NCI-H526 treated with DMSO at 0.1 percent for 48 hours (cell line): ENCODE measurements around the gene CLCN3.
"Not testable (repeated sequence)": the region's sequence is repeated elsewhere in the genome, so short reads cannot be mapped to it uniquely, and the experiment has no call there.

Experiments used
- DNase-seq: peaks from one replicate; lab custom pipeline; 2025; lab: John Stamatoyannopoulos, UW

CLCN3 gene

GRCh38 chr4:169618286-169618685, 2.1 kb upstream of the CLCN3 start:
- no peak for DNase-seq

- no peak for DNase-seq
Measured at GRCh38 chr4:169618986-169619385, 1.4 kb upstream of the CLCN3 start.

DNA sequence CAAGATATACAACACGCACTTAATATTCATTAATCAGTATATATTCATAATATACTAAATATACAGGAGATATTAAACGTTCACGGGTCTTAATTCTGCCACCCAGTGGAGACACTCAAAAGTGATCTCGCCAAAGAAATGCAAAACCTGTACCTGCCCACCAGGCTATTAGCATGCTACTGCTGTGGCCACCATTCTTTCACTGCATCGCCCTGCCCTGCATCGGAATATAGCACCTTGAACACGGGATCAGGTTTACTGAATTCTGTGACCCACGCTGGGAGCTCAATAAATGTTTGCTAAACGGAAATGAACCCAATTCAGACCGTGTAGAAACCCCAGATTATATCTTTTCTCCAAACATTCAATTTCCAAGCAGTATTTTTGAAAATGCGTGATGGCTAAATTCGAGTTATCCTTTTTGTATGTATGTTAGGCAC, 840 bp upstream of the CLCN3 start:
- DNase-seq: peak; percentile 81

- peak; percentile 48 for DNase-seq
Measured at GRCh38 chr4:169620880-169621248, 486 bp downstream of the CLCN3 start.

GRCh38 chr4:169621731-169622492, 1.5 kb downstream of the CLCN3 start:
- no peak for DNase-seq

- no peak for DNase-seq
Measured at GRCh38 chr4:169622566-169622965, 2.2 kb downstream of the CLCN3 start.

DNA sequence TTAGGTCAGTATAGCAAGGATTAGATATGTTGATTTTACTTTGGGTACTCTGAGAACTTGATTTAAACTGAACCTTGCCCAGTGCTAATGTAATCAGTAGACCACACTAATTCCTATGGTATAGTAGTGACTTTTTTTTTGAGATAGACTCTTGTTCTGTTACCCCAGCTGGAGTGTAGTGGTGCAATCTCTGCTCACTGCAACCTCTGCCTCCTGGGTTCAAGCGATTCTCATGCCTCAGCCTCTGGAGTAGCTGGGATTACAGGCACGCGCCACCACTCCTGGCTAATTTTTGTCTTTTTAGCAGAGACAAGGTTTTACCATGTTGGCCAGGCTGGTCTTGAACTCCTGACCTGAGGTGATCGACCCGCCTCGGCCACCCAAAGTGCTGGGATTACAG, 3.6 kb downstream of the CLCN3 start:
- DNase-seq: not testable (repeated sequence)

- DNase-seq: no peak
Measured at GRCh38 chr4:169625886-169626285, 5.5 kb downstream of the CLCN3 start.

DNA sequence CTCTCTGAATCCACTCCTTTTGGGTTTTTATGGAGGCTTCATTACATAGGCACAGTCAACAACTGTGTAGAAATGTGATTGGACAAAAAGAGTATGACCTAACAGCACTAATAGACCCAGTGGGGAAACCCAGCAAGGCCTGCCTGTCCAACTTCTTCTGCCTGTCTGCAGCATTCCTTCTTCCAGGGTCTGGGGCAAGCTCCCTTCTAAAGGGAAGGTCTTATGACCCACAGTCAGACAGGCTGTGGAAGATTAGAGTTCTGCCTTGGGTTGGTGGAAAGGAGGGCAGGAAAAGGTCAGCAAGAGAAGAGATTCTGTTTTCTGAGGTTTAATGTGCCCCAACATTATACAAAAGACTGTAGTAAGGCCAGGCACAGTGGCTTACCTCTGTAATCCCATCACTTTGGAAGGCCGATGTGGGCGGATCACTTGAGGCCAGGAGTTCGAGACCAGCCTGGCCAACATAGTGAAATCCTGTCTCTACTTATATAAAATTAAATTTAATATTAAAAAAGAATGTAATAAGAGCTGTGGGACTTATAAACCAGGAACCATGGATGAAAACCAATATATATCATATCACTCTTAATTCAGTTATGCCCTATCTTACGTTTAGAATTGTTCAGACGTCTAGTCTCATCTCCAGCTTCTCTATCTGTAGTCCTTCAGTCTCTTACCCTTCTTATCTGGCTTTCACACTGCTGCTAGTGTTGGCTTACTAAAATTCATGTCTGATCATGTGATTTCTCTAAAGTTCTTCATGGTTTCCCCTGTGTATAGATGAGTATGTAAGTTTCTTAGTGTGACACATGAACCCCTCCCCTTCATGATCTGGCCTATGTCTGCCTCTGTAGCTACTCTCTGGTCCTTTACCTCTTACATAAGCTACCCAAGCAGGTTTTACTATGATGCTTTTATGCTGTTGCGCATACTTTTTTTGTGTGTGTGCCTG, 6.2 kb downstream of the CLCN3 start:
- no peak for DNase-seq

- DNase-seq: no peak
Measured at GRCh38 chr4:169627307-169627706, 6.9 kb downstream of the CLCN3 start.

- no peak for DNase-seq
Measured at GRCh38 chr4:169628579-169628978, 8.2 kb downstream of the CLCN3 start.

GRCh38 chr4:169630069-169630468, 9.7 kb downstream of the CLCN3 start:
- DNase-seq: no peak

- DNase-seq: no peak
Measured at GRCh38 chr4:169632896-169633295, 12.5 kb downstream of the CLCN3 start.

DNA sequence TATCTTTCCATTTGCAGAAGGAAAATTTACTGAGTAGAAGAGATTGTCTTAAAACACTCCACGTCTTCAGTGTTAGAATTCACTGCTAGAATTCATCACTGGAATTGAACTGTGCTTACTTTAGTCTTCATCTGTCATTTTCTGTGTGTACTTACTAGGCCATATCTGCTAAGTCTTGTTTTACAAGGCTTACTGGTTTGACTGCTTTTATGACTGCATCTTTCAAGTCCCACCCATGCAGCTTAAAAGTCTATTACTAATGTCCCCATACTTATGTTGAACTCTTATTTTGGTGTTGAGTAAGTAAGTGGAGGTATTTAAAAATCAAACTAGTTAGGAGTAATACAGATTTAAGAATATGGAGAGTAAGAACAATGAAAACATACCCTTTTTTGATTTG, 14.6 kb downstream of the CLCN3 start:
- no peak for DNase-seq

GRCh38 chr4:169640261-169640870, 20.0 kb downstream of the CLCN3 start:
- DNase-seq: no peak

GRCh38 chr4:169644802-169645201, 24.4 kb downstream of the CLCN3 start:
- DNase-seq: no peak

DNA sequence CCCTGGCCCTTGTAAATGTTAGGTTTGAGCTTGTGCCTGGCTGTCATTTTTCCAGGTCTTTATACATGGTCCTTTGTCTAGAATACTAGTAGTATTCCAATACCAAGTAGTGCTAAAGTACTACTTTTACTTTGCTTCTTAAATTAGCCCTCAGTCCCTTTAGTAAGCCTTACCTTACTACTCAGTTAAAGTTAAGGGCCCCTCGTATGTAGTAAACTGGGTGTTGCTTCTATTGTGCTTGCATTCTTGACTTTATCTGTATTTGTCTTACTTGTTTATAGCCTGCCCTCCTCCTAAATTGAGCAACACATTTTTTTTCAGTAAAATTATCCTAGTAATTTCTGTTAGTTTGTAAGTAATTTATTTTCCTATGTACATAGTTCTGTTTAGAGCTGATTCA, 25.2 kb downstream of the CLCN3 start:
- DNase-seq: no peak

- DNase-seq: no peak
Measured at GRCh38 chr4:169649545-169650226, 29.3 kb downstream of the CLCN3 start.

GRCh38 chr4:169650227-169650936, 30.0 kb downstream of the CLCN3 start:
- no peak for DNase-seq

- DNase-seq: no peak
Measured at GRCh38 chr4:169652535-169652934, 32.2 kb downstream of the CLCN3 start.

GRCh38 chr4:169655401-169655800, 35.0 kb downstream of the CLCN3 start:
- DNase-seq: no peak
